GM18870 (cell line): ENCODE results near the gene ZNF837.
"Not testable (repeated sequence)": the region's sequence is repeated elsewhere in the genome, so short reads cannot be mapped to it uniquely, and the experiment has no call there.

Source experiments
- ATAC-seq: cut with Tn5 transposase; IDR thresholded peaks from one replicate; pipeline ENCODE4 v1.9.1; 2021; ENCODE audit warnings: moderate library complexity; ENCODE audit not compliant: unreplicated experiment

The ZNF837 gene

DNA sequence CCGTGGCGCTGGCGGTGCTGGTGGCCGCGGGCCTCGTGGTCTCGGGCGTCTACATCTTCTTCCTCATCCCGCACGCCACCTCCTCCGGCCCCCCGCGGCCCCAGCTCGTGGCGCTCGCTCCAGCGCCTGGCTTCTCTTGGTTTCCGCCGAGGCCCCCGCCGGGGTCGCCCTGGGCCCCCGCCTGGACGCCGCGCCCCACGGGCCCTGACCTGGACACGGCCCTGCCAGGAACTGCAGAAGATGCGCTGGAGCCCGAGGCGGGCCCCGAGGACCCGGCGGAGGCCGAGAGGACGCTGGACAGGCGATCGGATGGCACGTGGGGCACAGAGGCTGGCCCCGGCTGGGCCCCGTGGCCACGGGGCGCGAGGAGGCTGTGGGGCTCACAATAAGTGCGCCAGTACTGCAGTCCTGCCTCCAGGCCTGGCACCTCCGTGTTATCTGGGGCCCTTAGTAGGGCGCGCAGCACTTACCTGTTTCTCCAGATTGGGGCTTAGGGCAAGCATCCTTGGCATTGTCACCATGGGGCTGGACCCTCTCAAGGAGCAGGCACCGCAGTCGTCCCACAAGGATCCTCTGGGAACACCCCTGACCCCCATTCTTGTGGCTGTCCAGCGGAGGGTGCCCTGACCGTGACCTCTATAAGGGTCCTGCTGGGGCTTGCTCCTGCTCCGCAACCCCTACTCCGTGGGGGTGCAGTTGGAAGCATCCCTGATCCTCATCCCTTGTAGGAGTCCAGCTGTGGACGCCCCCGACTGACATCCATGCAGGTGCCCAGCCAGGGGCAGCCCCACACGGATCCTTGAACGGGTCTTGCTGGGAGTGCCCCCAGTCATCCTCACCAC, 16.1 kb upstream of the ZNF837 start:
- ATAC-seq: no peak

DNA sequence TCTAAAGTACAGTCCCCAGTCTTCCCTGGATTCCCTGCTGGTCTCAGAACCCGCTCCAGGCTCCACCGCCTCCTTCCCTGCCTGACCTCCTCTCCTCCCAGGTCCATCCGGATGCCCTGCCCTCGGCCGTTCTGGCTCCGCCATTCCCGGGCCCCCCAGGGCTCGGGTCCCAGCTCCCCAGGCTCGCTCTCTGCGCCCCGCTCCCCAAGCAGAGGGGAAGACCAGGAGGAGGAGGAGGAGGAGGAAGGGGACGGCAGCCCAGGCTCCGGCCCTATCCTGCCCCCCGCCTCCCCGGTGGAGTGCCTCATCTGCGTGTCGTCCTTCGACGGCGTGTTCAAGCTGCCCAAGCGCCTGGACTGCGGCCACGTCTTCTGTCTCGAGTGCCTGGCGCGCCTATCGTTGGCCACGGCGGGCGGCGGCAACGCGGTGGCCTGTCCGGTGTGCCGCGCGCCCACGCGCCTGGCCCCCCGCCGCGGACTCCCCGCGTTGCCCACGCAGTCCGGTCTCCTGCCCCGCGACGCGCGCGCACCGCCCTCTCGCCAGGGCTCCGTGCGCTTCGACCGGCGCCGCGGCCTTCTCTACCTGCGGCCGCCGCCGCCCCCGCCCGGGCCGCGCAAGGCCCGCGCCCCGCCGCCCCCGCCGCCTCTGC, 15.3 kb upstream of the ZNF837 start:
- ATAC-seq: no peak

DNA sequence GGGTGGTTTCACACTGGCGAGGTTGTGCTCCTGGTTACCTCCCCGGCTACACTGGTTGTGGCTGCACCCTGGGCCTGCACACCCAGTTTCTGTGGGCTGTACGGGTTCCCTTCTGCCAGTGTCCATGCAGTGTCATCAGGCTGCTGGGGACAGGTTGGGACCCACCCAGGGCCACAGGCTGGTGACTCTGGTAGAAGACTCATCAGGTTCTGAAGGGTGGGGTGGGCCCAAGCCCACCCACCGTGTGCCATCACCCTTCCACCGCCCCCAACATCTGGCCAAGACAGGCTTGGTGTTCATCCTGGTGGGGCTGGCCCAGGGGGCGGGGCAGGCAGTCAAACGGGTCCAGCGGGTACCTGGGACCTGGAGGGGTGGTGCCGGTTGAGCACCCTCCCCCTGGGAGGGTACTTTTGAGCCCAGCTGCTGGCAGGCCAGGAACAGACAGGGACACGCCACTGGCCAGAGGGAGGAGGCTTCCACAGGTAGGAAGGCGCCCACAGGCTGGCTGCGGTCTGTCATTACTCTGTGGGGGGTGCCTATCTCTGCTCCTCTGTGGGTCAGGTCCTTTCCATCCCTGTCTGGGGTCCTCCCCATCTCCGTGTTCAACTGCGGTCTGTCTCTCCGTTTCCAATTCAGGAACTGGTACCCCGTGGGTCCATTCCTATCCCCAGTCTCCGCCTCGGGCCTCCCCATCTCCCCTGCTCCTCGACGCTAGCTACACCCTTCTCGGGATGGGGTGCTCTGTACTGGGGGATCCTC, 14.6 kb upstream of the ZNF837 start, which contains the start of gene RNF225:
RNF225 (plus strand) TSS at position 437 of the 759 bp plus-strand sequence. CDS start 434 bp downstream, outside the sequence.
- no peak for ATAC-seq

DNA sequence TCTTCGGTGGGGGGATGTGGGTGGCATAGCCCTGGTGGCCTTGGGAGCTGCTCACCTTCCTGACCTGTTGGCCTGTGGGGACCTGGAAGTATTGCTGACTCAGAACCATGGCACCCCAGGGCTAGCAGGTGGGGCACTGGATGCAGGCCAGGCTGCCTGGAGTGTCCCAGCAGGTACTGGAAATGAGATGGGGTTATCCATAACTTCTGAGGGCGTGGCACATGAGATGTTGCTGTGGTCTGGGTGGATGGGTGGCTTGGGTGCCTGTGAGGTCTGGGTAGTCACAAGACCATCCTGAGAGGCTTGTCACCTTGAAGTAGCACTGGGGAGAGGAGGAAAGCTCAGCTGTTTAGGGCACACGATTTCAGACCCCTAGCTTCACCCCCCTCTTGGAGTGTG, 14.0 kb upstream of the ZNF837 start:
- no peak for ATAC-seq

DNA sequence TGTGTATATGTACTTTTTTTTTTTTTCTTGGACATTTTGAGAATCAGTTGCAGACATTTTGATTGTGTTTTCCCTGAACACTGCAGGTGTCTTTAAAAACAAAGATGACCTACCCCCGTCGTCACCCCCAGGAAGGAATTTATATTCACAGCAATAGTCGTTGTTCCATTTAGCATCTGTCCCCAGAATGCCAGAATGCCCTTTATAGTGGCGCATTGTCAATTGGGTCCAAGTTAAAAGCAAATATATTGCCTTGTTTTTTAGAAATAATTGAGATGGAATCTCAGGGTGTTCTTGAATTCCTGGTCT, 12.8 kb upstream of the ZNF837 start:
- ATAC-seq: no peak

DNA sequence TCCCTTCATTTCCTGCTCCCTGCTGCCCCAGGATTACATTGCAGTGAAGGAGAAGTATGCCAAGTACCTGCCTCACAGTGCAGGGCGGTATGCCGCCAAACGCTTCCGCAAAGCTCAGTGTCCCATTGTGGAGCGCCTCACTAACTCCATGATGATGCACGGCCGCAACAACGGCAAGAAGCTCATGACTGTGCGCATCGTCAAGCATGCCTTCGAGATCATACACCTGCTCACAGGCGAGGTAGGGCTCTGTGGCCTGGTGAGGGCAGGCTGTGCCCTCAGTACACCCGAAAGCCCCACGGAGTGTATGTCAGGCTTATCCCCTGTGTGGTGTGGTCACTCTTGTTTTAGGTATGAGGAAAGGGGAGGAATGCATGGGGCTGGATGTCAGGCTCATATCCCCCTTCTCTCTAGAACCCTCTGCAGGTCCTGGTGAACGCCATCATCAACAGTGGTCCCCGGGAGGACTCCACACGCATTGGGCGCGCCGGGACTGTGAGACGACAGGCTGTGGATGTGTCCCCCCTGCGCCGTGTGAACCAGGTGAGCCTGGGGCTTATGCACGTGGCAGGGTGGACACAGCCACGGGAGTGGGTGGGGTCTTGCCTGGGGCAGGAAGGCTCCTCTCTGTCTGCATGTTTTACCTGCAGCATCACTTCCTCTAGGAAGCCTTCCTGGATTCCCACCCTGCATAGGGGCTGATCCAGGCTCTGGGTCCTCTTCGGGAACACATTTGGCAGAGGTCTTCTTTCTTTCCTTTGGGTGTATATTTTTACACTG, 12.3 kb upstream of the ZNF837 start:
- no peak for ATAC-seq

DNA sequence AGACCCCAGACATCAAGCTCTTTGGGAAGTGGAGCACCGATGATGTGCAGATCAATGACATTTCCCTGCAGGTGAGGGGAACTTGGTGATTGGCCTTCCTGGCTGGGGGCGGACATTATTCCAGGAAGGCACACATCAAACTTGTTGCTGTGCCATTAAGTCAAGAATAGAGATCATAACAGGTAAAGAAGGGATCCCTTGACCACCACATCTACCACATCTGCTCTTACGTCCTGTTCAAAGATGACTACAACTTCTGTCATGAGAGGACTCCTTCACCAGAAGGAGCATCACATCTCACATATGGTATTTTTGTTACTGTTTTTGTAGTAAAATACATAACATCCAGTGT, 7.3 kb upstream of the ZNF837 start:
- ATAC-seq: no peak

DNA sequence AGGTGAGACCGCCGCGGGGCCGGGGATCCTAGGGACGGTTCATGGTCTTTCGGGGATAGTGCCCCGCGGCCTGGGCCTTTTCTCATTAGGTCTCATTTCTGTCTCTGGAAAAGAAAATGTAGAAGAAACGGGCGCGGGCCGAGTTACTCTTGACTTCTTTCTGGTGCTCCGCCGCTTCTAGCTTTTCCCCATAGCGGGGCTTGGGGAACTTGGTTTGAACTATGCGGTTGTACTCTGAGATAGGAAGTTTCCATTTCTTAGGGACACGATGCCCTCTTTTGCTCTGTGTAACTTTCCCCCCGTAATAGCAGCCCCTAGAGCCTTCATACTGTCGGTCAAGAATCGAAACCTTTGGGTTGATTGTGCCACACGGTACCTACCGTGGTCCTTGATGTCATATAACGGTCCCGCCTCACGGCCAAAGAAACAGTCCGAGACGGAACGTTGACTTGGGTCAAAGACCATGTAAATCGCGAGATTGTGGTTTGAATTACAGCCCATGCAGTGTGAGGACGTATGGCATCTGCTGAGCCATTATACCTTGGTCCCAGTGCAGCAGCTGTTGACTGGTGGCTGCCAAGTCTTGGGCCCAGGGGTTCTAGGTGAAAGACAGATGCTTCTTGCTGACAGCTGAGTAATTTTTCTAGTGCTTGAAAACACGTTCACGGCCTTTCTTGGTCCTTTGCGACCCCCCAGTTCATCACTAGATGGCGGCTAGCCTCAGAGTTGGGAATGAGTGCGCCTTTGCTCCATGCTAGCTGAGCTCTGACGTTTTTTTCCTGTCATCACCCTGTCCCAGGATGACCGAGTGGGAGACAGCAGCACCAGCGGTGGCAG, 6.7 kb upstream of the ZNF837 start:
- ATAC-seq: no peak

DNA sequence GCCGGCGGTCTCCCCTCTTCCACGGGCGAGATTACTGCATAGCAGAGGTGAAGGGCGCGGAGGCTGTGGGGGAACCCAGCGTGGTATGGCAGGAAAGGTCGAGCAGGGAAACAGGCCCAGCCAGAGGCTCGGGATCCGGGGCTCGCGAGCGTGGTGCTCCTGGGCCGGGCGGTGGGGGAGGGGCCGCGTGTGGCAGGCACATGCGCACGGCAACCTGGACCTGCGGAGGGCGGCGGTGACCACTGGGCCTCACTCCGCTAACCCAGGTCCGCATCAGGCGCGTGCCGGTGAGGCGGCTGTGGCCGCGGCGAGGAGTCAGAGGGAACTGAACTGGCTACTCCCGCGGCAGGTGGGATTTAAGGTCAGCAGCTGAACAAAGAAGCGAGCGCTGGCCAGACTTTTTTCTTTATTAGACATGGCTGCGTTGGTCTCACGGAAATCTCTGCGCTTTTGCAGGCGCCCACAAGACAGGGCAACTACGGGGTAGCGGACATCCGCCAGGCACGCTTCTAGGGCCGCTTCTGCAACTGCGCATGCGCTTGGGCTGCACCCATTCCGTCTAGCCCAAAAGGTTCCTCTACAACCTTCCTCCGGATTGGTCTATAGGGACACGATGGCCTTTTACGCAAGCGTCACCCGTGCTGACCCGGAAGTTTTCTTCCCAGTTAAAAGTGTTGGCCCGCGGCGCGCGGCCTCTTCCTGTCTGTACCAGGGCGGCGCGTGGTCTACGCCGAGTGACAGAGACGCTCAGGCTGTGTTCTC, 5.9 kb upstream of the ZNF837 start, which contains the start of gene RPS5:
RPS5 (plus strand) TSS at position 694 of the 762 bp plus-strand sequence. CDS start 869 bp downstream, outside the sequence.
- peak; percentile 82 for ATAC-seq

DNA sequence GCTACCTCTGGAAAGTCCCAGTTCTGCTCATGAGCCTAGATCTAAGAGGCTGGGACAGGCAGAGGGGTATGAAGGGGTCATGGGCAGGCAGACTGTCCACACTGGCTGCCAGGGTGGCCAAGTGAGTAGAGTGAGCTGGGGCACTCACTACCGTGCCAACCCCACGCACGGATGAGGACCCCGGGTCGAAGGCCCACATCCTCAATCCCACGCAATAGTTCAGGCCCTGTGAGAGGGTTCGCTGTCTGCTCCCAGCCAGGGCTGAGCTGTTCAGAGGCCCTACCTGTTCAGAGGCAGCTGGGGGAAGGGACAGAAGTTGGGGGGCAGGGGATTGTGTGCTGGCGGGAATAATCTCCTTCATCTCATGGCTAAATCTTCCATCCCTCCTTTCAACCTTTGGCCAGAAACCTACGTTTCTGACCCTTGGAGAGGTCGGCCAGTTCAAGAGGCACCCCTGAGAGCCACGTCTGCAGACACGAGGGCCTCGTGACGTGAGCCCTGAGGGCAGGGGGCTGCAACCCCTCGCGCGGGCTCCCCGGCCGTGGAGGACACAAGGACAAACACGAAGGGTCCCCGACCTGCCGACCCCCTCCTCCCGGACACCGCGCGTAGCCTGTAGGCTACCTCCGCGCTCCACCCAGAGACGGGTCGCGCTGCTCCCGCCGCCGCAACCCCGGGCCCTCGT, 5.2 kb upstream of the ZNF837 start:
- ATAC-seq: no peak

DNA sequence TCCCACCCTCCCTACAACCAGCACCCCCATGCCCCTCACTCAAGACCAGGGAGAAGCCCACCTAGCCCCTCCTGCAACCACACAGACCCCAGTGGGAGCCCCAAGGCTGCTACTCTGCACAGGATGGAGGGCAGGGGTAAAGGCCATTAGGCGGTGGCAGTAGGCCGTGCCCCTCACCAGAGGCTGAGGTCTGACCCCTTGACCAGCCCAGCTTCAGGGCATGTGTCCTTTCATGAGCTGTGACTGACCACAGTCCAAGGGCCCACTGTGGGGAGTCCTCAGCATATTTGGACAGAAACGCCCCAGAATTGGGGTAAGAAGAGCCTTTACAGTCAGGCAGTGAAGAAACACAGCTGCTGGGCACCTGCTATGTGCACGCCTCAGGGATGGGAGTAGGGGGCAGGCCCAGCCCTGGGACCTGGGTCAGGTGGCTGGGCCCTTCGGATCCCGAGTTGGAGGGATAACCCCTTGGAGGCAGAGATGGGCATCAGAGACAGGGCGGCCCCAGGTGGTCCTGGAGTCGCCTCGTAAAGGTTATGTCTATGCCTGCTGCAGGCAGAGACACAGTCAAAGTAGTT, 4.6 kb upstream of the ZNF837 start:
- no peak for ATAC-seq

DNA sequence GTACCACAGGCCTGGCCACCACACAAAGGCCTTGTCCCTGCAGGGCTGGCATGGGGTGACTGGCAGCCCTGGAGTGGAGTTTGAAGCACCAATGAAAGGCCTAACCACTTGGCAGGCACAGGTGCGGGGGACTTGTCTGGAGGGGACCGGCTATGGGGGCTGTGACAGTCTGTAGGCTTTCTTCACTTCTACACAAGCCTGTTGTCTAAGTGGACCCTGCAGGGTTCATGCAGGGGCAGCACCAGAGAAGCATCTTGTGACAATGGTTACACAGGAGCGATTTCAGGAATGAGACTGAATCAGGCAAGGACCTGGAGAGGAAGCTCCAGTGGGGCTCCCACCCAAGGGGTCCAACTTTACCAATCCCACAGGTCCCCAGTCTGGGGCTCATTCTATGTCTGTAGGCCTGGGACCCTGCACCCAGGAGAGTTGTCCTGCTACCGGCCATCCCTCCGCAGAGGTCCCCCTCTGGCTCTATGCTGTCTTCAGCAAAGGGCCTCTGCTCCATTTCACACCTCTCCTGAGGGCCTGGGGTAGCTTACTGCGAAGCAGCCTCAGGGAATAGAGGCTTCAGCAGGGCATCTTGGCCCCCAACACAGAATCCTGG, 2.3 kb upstream of the ZNF837 start:
- ATAC-seq: no peak

DNA sequence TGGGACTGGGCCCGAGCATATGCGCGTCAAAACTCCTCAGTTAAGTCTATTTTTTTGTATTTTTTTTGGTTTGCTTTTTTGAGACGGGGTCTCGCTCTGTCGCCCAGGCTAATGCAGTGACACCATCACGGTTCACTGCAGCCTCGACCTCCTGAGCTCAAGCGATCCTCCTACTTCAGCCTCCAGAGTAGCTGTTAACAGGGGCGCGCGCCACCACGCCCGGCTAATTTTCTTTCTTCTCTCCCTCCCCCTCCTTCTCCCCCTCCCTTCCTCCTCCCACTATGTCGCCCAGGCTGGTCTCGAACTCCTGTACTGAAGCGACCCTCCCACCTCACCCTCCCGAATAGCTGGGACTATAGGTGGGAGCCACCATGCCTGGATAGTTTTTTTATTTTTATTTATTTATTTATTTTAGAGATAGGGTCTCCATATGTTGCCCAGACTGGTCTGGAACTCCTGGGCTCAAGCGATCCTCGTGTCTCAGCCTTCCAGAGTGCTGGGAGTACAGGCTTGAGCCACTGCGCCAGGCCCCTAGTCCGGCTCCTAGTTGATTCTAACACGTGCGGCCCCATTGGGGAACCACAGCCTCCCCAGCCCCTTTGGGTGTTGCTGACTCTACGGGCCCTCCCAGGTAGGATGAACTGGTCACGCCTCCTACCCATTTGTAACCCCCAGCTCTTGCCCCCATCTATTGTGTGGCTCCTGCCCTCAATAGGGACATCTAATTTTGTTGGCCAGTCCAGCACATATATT, 806 bp upstream of the ZNF837 start:
- no peak for ATAC-seq

DNA sequence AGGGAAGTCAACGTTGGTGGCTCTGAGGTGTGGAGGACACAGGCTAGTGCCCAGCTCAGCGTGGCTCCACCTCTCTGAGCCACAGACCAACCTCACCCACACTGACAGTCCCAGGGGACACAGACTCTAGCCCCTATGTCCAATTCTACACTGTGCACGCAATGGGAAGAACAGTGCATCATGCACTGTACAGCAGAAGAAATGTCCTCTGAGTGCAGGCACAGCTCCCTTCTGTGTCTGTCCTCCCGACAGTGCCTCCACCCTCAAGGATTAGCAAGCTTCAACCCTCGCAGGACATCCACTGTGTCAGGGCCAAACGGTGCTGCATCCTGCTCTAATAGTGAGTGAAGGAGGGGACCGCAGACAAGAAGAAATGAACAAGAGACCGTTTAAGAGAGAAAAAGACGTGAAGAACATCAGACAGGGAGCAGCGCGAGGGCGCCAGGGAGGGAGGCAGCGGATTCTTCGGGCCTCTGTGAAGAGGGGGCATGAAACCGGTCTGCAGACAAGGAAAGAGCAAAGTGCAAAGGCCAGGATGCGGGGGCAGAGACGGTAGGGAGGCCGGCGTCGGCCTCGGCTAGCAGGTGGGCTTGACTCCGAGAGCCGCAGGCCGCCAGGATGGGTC, 681 bp downstream of the ZNF837 start:
- ATAC-seq: peak; percentile 2

DNA sequence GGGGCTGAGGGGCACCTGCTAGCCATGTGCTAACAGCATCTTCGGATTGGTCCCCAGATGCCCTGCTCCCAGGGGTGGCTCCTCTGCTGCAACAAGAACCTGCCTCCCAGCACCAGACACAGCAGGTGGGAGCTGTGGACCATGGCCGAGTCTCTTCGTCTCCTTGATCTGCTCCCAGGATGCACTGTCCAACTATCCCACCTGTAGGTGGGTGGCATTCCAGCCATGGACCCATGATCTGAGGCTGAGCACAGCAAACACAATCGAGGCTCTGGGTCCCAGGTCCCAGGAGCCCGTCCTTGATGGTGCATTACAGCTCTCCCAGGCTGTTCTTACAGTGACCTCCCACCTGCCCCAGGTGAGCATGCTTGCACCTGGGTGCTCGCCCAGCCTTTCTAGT, 1.6 kb downstream of the ZNF837 start:
- no peak for ATAC-seq

DNA sequence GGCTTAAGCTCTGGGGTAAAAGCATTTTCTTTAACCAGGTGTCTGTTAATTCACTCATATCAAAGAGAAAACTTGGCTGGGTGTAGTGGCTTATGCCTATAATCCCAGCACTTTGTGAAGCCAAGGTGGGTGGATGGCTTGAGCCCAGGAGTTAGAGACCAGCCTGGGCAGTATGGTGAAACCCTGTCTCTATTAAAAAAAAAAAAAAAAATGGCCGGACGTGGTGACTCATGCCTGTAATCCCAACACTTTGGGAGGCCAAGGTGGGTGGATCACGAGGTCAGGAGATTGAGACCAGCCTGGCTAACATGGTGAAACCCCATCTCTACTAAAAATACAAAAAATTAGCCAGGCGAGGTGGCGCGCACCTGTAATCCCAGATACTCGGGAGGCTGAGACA, 4.1 kb downstream of the ZNF837 start:
- not testable (repeated sequence) for ATAC-seq

DNA sequence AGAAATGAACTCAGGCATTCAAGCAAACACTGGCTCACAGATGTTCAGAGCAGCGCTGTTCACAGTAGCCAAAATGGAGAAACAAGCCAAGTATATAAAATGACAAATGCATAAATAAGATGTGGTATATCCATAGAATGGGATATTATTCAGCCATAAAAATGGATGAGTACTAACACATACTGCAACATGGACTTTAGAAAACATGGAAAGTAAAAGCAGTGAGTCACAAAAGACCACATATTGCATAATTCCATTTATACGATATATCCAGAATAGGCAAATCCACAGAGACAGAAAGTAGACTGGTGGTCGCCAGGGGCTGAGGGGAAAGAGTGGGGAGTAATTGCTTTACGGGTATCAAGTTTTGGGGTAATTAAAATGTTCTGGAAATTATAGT, 6.6 kb downstream of the ZNF837 start:
- ATAC-seq: no peak
